HG03064 (cell line): ENCODE measurements around the gene TXNDC9.
A peak's percentile ranks its signal among the peaks of the same experiment; 100 is the strongest.
"Not testable (repeated sequence)": the region's sequence is repeated elsewhere in the genome, so short reads cannot be mapped to it uniquely, and the experiment has no call there.

Experiments used
- ATAC-seq: cut with Tn5 transposase; IDR thresholded peaks from one replicate; pipeline ENCODE4 v1.9.1; 2021; ENCODE audit warnings: low read depth; ENCODE audit not compliant: unreplicated experiment

Gene TXNDC9

GRCh38 chr2:99337113-99338028, 1.2 kb upstream of the TXNDC9 start, which contains the start of gene EIF5B:
Gene EIF5B (plus strand): TSS chr2:99337389. CDS start chr2:99337555, 166 bp downstream.
- peak; percentile 60 for ATAC-seq

- ATAC-seq: peak; percentile 1
These were observed 625 bp upstream of the TXNDC9 start for GRCh38 chr2:99336804-99337112.

- ATAC-seq: no peak
These were observed 10.7 kb downstream of the TXNDC9 start for GRCh38 chr2:99325384-99325783.

- ATAC-seq: not testable (repeated sequence)
These were observed 18.3 kb downstream of the TXNDC9 start for GRCh38 chr2:99317873-99318200.

- no peak for ATAC-seq
These were observed 18.8 kb downstream of the TXNDC9 start for GRCh38 chr2:99317161-99317872.

- ATAC-seq: not testable (repeated sequence)
These were observed 35.0 kb downstream of the TXNDC9 start, which contains the start of gene LYG1 for GRCh38 chr2:99301097-99301496. Gene LYG1 (minus strand): TSS chr2:99301197. CDS start chr2:99295670, 5,527 bp downstream.

- no peak for ATAC-seq
These were observed 36.6 kb downstream of the TXNDC9 start for GRCh38 chr2:99299580-99299979.

- ATAC-seq: no peak
These were observed 38.1 kb downstream of the TXNDC9 start for GRCh38 chr2:99297994-99298393.

- no peak for ATAC-seq
These were observed 50.6 kb downstream of the TXNDC9 start for GRCh38 chr2:99285526-99285925.

- no peak for ATAC-seq
These were observed 56.0 kb downstream of the TXNDC9 start for GRCh38 chr2:99279969-99280695.

- no peak for ATAC-seq
These were observed 57.3 kb downstream of the TXNDC9 start for GRCh38 chr2:99278793-99279291.

- ATAC-seq: not testable (repeated sequence)
These were observed 57.9 kb downstream of the TXNDC9 start for GRCh38 chr2:99278195-99278765.

GRCh38 chr2:99275882-99276281, 60.3 kb downstream of the TXNDC9 start:
- no peak for ATAC-seq
